ENCODE measurements around the gene SLX4IP. TPM values are rescaled to one million over a fixed set of nuclear protein-coding genes. Genes with fewer than 3 reads are reported as not detected.

SLX4IP gene
- total RNA-seq, 1 experiment from 2014 or later = 7.4 TPM

DNA sequence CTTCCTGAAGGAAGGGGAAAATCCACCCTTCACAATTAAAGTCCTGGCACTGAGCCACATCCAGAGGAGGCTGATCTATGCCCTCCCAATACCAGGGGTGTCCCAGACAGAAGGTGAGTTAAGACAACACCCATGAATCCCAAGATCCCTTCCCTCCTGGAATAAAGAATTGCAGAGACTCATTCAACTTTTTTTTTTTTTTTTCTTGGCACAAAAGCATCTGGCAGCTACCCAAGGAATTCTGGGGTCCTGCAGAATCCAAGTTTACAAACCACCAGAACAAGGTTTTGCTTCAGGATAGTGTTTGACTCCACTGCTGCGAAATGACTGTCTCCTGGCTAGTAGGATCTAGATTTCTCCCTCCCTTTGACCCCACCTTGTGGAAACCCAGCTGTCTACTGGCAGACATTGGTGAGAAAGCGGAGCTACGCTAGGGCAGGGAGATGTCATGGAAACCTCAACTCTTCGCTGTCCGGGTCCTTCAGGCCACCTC, 201.3 kb downstream of the SLX4IP start:
- Mint-ChIP-seq H3K4me1 (peaks cover 81% of the 10 kb centered on the region), H3K27ac (no peak overlapping the region), H3K9me3 (no peaks in the 10 kb centered on the region), H3K27me3 (ENCODE audit: low read depth) (no peaks in the 10 kb centered on the region), H3K36me3 (peaks cover 32% of the 10 kb centered on the region), H3K4me3 (no peak overlapping the region)
- DNase-seq (ENCODE audit: low spot score) = no peak
- CTCF ChIA-PET = interaction anchor here (1.3 to 1.8 kb wide), 2 partner anchors 12 to 35 kb away, joined by 5 to 6 read pairs; no protein-coding TSS in a partner anchor
- POLR2A ChIA-PET = interaction anchor here (1.1 kb wide), 1 partner anchor 38 kb away, joined by 3 read pairs; the partner anchor contains the start of gene JAG1
- no peak for TF ChIP-seq NFATC4 (CRISPR knock-in tag; IDR thresholded peaks at IDR 0.05)
- no peak for TF ChIP-seq SMAD3 (CRISPR knock-in tag; IDR thresholded peaks at IDR 0.05; ENCODE audit: borderline replicate concordance)
- TF ChIP-seq ZNF138 (CRISPR knock-in tag; conservative IDR thresholded peaks at IDR 0.05) = no peak
- TF ChIP-seq NFYB (CRISPR knock-in tag; conservative IDR thresholded peaks at IDR 0.05; ENCODE audit: low read depth) = no peak
- no peak for TF ChIP-seq JUN (CRISPR knock-in tag; IDR thresholded peaks at IDR 0.05)
- TF ChIP-seq ZMAT4 (CRISPR knock-in tag; IDR thresholded peaks at IDR 0.05) = no peak
- no peak for TF ChIP-seq SOX15 (CRISPR knock-in tag; IDR thresholded peaks at IDR 0.05)
- ATAC-seq = no peak

- TF ChIP-seq GRHL2 (CRISPR knock-in tag; IDR thresholded peaks at IDR 0.05; ENCODE audit: insufficient replicate concordance, severe bottlenecking) (no peak), ZNF396 (CRISPR knock-in tag; IDR thresholded peaks at IDR 0.05; ENCODE audit: borderline replicate concordance) (no peak), PRRX2 (CRISPR knock-in tag; IDR thresholded peaks at IDR 0.05) (no peak), ZNF317 (CRISPR knock-in tag; IDR thresholded peaks at IDR 0.05; ENCODE audit: borderline replicate concordance, low read depth) (no peak), FOXK1 (CRISPR knock-in tag; IDR thresholded peaks at IDR 0.05) (no peak), ZNF416 (CRISPR knock-in tag; IDR thresholded peaks at IDR 0.05) (no peak)
- TF ChIP-seq, protein P1, sequence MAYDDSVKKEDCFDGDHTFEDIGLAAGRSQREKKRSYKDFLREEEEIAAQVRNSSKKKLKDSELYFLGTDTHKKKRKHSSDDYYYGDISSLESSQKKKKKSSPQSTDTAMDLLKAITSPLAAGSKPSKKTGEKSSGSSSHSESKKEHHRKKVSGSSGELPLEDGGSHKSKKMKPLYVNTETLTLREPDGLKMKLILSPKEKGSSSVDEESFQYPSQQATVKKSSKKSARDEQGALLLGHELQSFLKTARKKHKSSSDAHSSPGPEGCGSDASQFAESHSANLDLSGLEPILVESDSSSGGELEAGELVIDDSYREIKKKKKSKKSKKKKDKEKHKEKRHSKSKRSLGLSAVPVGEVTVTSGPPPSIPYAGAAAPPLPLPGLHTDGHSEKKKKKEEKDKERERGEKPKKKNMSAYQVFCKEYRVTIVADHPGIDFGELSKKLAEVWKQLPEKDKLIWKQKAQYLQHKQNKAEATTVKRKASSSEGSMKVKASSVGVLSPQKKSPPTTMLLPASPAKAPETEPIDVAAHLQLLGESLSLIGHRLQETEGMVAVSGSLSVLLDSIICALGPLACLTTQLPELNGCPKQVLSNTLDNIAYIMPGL (CRISPR knock-in tag; IDR thresholded peaks at IDR 0.05) = no peak
- CTCF ChIA-PET = interaction anchor here (1.0 to 1.8 kb wide), 7 partner anchors 12 to 203 kb away, joined by 3 to 7 read pairs (median 4); partner anchors contain the start of gene JAG1
- POLR2A ChIA-PET = interaction anchor here (1.1 to 1.3 kb wide), 2 partner anchors 34 to 37 kb away, joined by 3 to 4 read pairs; partner anchors contain the start of gene JAG1
- H3K9me3 Mint-ChIP-seq = no peaks in the 10 kb centered on the region
- peak; percentile 13 for ATAC-seq
- peaks cover 39% of the 10 kb centered on the region for H3K36me3 Mint-ChIP-seq
- H3K4me1 Mint-ChIP-seq = peaks cover 74% of the 10 kb centered on the region
- no peak overlapping the region for H3K4me3 Mint-ChIP-seq
- H3K27ac Mint-ChIP-seq = peak overlapping the region; percentile 89
- no peaks in the 10 kb centered on the region for H3K27me3 Mint-ChIP-seq (ENCODE audit: low read depth)
- no peak for DNase-seq (ENCODE audit: low spot score)
Observed at GRCh38 chr20:10637031-10637559, 202.0 kb downstream of the SLX4IP start.

DNA sequence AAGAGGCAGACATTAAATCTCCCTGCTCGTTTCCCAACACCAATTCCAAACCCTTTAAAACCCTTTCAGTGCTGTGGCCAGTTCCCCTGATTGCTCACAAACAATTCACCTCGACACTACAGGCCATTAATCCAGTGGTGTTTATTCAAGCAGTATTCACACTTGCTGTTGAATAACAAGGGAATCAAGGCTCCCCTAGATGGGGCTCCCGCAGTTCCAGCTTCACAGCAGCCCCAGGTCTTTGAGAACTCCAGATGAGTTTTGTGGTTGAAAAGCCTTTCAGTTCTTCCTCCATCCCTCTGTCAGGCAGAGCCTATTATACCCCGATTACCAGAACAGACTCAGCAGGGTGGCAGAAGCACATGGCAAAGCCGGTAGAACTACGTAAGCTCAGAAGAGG, 202.5 kb downstream of the SLX4IP start:
- ATAC-seq (peak; percentile 90), DNase-seq (ENCODE audit: low spot score) (peak; percentile 61)
- peak overlapping the region; percentile 89; the same call in 1 of the 2 replicates for H3K27ac Mint-ChIP-seq
- H3K9me3 Mint-ChIP-seq = no peaks in the 10 kb centered on the region
- ChIA-PET CTCF (interaction anchor here (1.0 to 1.8 kb wide), 6 partner anchors 11 to 203 kb away, joined by 3 to 7 read pairs (median 4); partner anchors contain the start of gene JAG1), POLR2A (interaction anchor here (1.3 kb wide), 1 partner anchor 34 kb away, joined by 4 read pairs; no protein-coding TSS in a partner anchor)
- no peaks in the 10 kb centered on the region for H3K27me3 Mint-ChIP-seq (ENCODE audit: low read depth)
- peaks cover 44% of the 10 kb centered on the region for H3K36me3 Mint-ChIP-seq
- peaks cover 69% of the 10 kb centered on the region for H3K4me1 Mint-ChIP-seq
- TF ChIP-seq ZNF423 (CRISPR knock-in tag; IDR thresholded peaks at IDR 0.05) (peak; percentile 81; the same call in 1 of the 2 replicates), TEAD1 (CRISPR knock-in tag; IDR thresholded peaks at IDR 0.05) (peak; percentile 37; the same call in 1 of the 2 replicates), EMX1 (CRISPR knock-in tag; IDR thresholded peaks at IDR 0.05) (no peak), MYBL2 (CRISPR knock-in tag; IDR thresholded peaks at IDR 0.05) (no peak), FOXK1 (CRISPR knock-in tag; IDR thresholded peaks at IDR 0.05) (peak; percentile 77), ETV6 (CRISPR knock-in tag; IDR thresholded peaks at IDR 0.05) (peak; percentile 63; the same call in 1 of the 2 replicates), ZMAT4 (CRISPR knock-in tag; IDR thresholded peaks at IDR 0.05) (0 out of 2 replicates have a peak, but pooled peaks have one; percentile 65), MAX (CRISPR knock-in tag; IDR thresholded peaks at IDR 0.05) (peak; percentile 47; the same call in 1 of the 2 replicates)
- TF ChIP-seq, protein P2, sequence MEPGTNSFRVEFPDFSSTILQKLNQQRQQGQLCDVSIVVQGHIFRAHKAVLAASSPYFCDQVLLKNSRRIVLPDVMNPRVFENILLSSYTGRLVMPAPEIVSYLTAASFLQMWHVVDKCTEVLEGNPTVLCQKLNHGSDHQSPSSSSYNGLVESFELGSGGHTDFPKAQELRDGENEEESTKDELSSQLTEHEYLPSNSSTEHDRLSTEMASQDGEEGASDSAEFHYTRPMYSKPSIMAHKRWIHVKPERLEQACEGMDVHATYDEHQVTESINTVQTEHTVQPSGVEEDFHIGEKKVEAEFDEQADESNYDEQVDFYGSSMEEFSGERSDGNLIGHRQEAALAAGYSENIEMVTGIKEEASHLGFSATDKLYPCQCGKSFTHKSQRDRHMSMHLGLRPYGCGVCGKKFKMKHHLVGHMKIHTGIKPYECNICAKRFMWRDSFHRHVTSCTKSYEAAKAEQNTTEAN (CRISPR knock-in tag; IDR thresholded peaks at IDR 0.05) = peak; percentile 98
- TF ChIP-seq, protein P3, sequence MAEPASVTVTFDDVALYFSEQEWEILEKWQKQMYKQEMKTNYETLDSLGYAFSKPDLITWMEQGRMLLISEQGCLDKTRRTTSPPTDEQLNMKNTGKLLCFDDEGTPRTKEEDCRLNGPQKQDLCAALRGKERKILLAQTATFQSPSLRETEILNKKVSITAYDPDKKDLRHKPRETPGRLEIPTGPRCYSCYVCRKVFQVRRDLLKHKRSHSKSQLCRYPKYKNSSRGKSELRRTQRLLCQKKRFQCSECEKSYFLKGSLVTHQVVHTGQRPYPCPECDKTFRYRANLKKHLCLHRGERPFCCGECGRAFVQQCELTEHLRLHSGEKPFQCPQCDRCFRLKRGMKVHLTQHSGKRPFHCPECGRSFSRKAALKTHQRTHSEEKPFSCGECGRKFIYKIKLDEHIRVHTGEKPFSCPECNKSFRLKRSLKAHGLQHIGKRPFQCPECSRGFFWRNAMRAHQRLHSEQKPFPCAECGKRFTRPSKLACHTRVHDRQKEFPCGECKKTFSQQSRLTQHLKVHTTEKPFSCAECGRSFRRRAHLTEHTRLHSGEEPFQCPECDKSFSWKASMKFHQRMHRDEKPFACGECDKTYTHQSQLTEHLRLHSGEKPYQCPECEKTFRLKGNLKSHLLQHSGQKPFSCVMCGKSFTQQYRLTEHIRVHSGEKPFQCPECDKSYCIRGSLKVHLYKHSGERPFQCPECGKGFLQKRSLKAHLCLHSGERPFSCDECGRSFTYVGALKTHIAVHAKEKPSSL (CRISPR knock-in tag; conservative IDR thresholded peaks at IDR 0.05) = no peak
- TF ChIP-seq, protein P4, sequence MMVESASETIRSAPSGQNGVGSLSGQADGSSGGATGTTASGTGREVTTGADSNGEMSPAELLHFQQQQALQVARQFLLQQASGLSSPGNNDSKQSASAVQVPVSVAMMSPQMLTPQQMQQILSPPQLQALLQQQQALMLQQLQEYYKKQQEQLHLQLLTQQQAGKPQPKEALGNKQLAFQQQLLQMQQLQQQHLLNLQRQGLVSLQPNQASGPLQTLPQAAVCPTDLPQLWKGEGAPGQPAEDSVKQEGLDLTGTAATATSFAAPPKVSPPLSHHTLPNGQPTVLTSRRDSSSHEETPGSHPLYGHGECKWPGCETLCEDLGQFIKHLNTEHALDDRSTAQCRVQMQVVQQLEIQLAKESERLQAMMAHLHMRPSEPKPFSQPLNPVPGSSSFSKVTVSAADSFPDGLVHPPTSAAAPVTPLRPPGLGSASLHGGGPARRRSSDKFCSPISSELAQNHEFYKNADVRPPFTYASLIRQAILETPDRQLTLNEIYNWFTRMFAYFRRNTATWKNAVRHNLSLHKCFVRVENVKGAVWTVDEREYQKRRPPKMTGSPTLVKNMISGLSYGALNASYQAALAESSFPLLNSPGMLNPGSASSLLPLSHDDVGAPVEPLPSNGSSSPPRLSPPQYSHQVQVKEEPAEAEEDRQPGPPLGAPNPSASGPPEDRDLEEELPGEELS (CRISPR knock-in tag; IDR thresholded peaks at IDR 0.05) = peak; percentile 54; the same call in 1 of the 2 replicates
- H3K4me3 Mint-ChIP-seq = no peak overlapping the region; the same call in 1 of the 2 replicates

All from WTC11 (cell line).